Liver (tissue), 9 donors: ENCODE data around the gene ADAMTS3. TPM values are rescaled to one million over a fixed set of nuclear protein-coding genes. Genes with fewer than 3 reads are reported as not detected.

Experiments used
- DNase-seq: peaks from one replicate; pipeline ENCODE4 v3.0.0-alpha.2; 2017; ENCODE audit warnings: low spot score
- H3K27ac ChIP-seq, 2 donors: one replicate each; pipeline ENCODE4 v1.7.0; 2013; ENCODE audit warnings: inconsistent platforms in 2 of 2, low read length in 2 of 2, control low read depth in 1 of 2, low read depth in 1 of 2, mild to moderate bottlenecking in 1 of 2
- H3K27me3 ChIP-seq, 4 donors: one replicate each; pipeline versions ENCODE4 v1.6.1 to v1.7.0; 2013; ENCODE audit warnings: low read length in 3 of 4, inconsistent platforms in 1 of 4, mild to moderate bottlenecking in 1 of 4, moderate library complexity in 1 of 4; ENCODE audit not compliant: control insufficient read depth in 4 of 4, insufficient read depth in 4 of 4
- H3K36me3 ChIP-seq, 4 donors: one replicate each; pipeline versions ENCODE4 v1.6.1 to v1.7.0; 2013; ENCODE audit warnings: low read length in 3 of 4, mild to moderate bottlenecking in 3 of 4, low read depth in 1 of 4, moderate library complexity in 1 of 4; ENCODE audit not compliant: control insufficient read depth in 4 of 4, insufficient read depth in 3 of 4
- H3K4me1 ChIP-seq, 4 donors: one replicate each; pipeline versions ENCODE4 v1.6.1 to v1.7.0; 2013; ENCODE audit warnings: low read length in 3 of 4, mild to moderate bottlenecking in 3 of 4, moderate library complexity in 1 of 4; ENCODE audit not compliant: control insufficient read depth in 4 of 4, insufficient read depth in 4 of 4
- H3K4me3 ChIP-seq, 3 donors: one replicate each; pipeline versions ENCODE4 v1.6.1 to v1.7.0; 2013; ENCODE audit warnings: low read length in 3 of 3, control low read depth in 1 of 3, low read depth in 1 of 3, mild to moderate bottlenecking in 1 of 3
- H3K9ac ChIP-seq, 2 donors: one replicate each; pipeline ENCODE4 v1.7.0; 2013; ENCODE audit warnings: low read length in 2 of 2, mild to moderate bottlenecking in 2 of 2, moderate library complexity in 2 of 2, control low read depth in 1 of 2, low read depth in 1 of 2
- H3K9me3 ChIP-seq, 4 donors: one replicate each; pipeline versions ENCODE4 v1.6.1 to v1.7.0; 2013; ENCODE audit warnings: low read length in 3 of 4; ENCODE audit not compliant: control insufficient read depth in 4 of 4
- ATF3 ChIP-seq: IDR thresholded peaks from 2 replicates; pipeline ENCODE4 v1.6.1; 2016; ENCODE audit warnings: antibody characterized with exemption
- EGR1 ChIP-seq, 2 donors: IDR thresholded peaks; 2 replicates each; pipeline ENCODE4 v1.6.1; 2016 to 2018; ENCODE audit warnings: antibody characterized with exemption in 2 of 2, low read depth in 2 of 2
- FOXA1 ChIP-seq: IDR thresholded peaks from 2 replicates; pipeline ENCODE4 v1.6.1; 2016; ENCODE audit warnings: antibody characterized with exemption
- FOXA2 ChIP-seq: IDR thresholded peaks from 2 replicates; pipeline ENCODE4 v1.6.1; 2016; ENCODE audit warnings: antibody characterized with exemption
- GABPA ChIP-seq, 2 donors: IDR thresholded peaks in 1 of 2; conservative IDR thresholded peaks in 1 of 2; 2 replicates each; pipeline ENCODE4 v1.6.1; 2016; ENCODE audit warnings: antibody characterized with exemption in 2 of 2, mild to moderate bottlenecking in 1 of 2, moderate library complexity in 1 of 2
- HNF4A ChIP-seq, 2 donors: conservative IDR thresholded peaks; 2 replicates each; pipeline ENCODE4 v1.6.1; 2016; ENCODE audit warnings: antibody characterized with exemption in 2 of 2, mild to moderate bottlenecking in 2 of 2
- HNF4G ChIP-seq: IDR thresholded peaks from 2 replicates; pipeline ENCODE4 v1.6.1; 2016; ENCODE audit warnings: antibody characterized with exemption
- JUND ChIP-seq, 2 donors: IDR thresholded peaks; 2 replicates each; pipeline ENCODE4 v1.6.1; 2016; ENCODE audit warnings: antibody characterized with exemption in 2 of 2
- MAX ChIP-seq: IDR thresholded peaks from 2 replicates; pipeline ENCODE4 v1.6.1; 2016; ENCODE audit warnings: antibody characterized with exemption
- NR2F2 ChIP-seq: IDR thresholded peaks from 2 replicates; pipeline ENCODE4 v1.6.1; 2016; ENCODE audit warnings: antibody characterized with exemption
- RAD21 ChIP-seq, 2 donors: IDR thresholded peaks; 2 replicates each; pipeline ENCODE4 v1.6.1; 2016; ENCODE audit warnings: antibody characterized with exemption in 2 of 2, mild to moderate bottlenecking in 2 of 2
- RXRA ChIP-seq, 2 donors: IDR thresholded peaks; 2 replicates each; pipeline ENCODE4 v1.6.1; 2017 to 2018; ENCODE audit warnings: antibody characterized with exemption in 2 of 2, mild to moderate bottlenecking in 1 of 2
- SP1 ChIP-seq: IDR thresholded peaks from 2 replicates; pipeline ENCODE4 v1.6.1; 2018; ENCODE audit warnings: antibody characterized with exemption, mild to moderate bottlenecking
- TAF1 ChIP-seq: conservative IDR thresholded peaks from 2 replicates; pipeline ENCODE4 v1.6.1; 2016; ENCODE audit warnings: antibody characterized with exemption, mild to moderate bottlenecking
- YY1 ChIP-seq: IDR thresholded peaks from 2 replicates; pipeline ENCODE4 v1.6.1; 2016; ENCODE audit warnings: antibody characterized with exemption, mild to moderate bottlenecking
- ZBTB33 ChIP-seq: IDR thresholded peaks from 2 replicates; pipeline ENCODE4 v1.6.1; 2016; ENCODE audit warnings: antibody characterized with exemption
- WGBS: extraction: QIAGEN DNeasy Blood & Tissue Kit; methylation state at CpG from one replicate; pipeline ENCODE4 v1.1.7; 2013; 5-methylcytosine and 5-hydroxymethylcytosine counted together
- polyA plus RNA-seq, 2 donors: library from polyadenylated mRNA; stranded (reverse) in 1 of 2; unstranded in 1 of 2; fragments of 200-250 nt in 1 of 2; fragments of >200 nt in 1 of 2; fragmentation: Nextera tagmentation in 1 of 2; extraction: Ambion mirVana in 1 of 2; gene quantifications; one replicate each; pipeline versions ENCODE4 v1.2.1 to v1.2.3, GENCODE V29; 2013 to 2015
- total RNA-seq, 2 donors: library from RNA; depleted of rRNA; stranded (reverse); fragments of >200 nt; gene quantifications; one replicate each; pipeline ENCODE4 v1.2.3, GENCODE V29; 2014
- TF ChIP-seq, protein P1 (sequence below): IDR thresholded peaks from 2 replicates; pipeline ENCODE4 v1.6.1; 2016; ENCODE audit warnings: antibody characterized with exemption, mild to moderate bottlenecking
- TF ChIP-seq, protein P2 (sequence below): fragments of 150-350 bp; IDR thresholded peaks from 2 replicates; pipeline ENCODE4 v1.5.1; 2017; ENCODE audit warnings: improper control_type of control experiment, low read depth, low read length; ENCODE audit not compliant: missing input control
- donor health status: healthy.
- donor health status: healthy.
- donor health status: healthy.
- donor health status: healthy.
- donor health status: healthy.

Gene ADAMTS3
- total and polyA plus RNA-seq, 4 donors = 0.12 to 1.9 (median 0.25) TPM; not detected in 1

DNA sequence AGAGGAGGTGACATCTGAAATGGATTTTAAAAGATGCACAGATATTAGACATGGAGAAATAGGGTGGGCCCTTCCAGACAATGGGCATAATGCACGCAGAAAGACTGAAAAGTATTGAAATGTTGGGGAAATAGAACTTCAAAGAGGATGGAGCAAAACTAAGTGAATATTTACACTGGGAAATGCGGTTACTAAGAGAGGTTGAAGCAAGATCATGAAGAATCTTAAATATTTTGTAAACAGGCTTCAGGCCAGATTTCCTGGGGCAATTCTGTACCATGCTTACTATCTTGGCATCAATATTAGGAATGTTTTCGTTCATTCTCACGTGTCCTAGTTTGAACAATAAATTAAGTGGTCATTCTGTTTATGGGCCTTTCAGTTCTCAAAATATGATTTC, 216.3 kb downstream of the ADAMTS3 start:
- no peak for DNase-seq
- Histone ChIP-seq H3K4me3 (no peak overlapping the region), H3K4me1 (no peaks in the 10 kb centered on the region), H3K9ac (no peak overlapping the region), H3K27me3 (no peaks in the 10 kb centered on the region), H3K27ac (no peak overlapping the region), H3K9me3 (no peaks in the 10 kb centered on the region), H3K36me3 (no peaks in the 10 kb centered on the region)
- 84% methylated on average over 4 of the region's 4 CpGs for WGBS
- TF ChIP-seq SP1 (no peak), RXRA (IDR thresholded peaks at IDR 0.05) (no peak), RAD21 (IDR thresholded peaks at IDR 0.05) (no peak), HNF4G (no peak), NR2F2 (no peak), ZBTB33 (no peak), ATF3 (no peak), JUND (IDR thresholded peaks at IDR 0.05) (no peak), GABPA (IDR thresholded peaks at IDR 0.05 in 1 of 2, conservative IDR thresholded peaks at IDR 0.05 in 1 of 2) (no peak), TAF1 (no peak), EGR1 (IDR thresholded peaks at IDR 0.05; ENCODE audit: low read depth in 2 of 2) (no peak), MAX (no peak), FOXA1 (no peak), HNF4A (conservative IDR thresholded peaks at IDR 0.05) (no peak), YY1 (no peak), FOXA2 (no peak)
- TF ChIP-seq, protein P1, sequence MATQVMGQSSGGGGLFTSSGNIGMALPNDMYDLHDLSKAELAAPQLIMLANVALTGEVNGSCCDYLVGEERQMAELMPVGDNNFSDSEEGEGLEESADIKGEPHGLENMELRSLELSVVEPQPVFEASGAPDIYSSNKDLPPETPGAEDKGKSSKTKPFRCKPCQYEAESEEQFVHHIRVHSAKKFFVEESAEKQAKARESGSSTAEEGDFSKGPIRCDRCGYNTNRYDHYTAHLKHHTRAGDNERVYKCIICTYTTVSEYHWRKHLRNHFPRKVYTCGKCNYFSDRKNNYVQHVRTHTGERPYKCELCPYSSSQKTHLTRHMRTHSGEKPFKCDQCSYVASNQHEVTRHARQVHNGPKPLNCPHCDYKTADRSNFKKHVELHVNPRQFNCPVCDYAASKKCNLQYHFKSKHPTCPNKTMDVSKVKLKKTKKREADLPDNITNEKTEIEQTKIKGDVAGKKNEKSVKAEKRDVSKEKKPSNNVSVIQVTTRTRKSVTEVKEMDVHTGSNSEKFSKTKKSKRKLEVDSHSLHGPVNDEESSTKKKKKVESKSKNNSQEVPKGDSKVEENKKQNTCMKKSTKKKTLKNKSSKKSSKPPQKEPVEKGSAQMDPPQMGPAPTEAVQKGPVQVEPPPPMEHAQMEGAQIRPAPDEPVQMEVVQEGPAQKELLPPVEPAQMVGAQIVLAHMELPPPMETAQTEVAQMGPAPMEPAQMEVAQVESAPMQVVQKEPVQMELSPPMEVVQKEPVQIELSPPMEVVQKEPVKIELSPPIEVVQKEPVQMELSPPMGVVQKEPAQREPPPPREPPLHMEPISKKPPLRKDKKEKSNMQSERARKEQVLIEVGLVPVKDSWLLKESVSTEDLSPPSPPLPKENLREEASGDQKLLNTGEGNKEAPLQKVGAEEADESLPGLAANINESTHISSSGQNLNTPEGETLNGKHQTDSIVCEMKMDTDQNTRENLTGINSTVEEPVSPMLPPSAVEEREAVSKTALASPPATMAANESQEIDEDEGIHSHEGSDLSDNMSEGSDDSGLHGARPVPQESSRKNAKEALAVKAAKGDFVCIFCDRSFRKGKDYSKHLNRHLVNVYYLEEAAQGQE = no peak
- TF ChIP-seq, protein P2, sequence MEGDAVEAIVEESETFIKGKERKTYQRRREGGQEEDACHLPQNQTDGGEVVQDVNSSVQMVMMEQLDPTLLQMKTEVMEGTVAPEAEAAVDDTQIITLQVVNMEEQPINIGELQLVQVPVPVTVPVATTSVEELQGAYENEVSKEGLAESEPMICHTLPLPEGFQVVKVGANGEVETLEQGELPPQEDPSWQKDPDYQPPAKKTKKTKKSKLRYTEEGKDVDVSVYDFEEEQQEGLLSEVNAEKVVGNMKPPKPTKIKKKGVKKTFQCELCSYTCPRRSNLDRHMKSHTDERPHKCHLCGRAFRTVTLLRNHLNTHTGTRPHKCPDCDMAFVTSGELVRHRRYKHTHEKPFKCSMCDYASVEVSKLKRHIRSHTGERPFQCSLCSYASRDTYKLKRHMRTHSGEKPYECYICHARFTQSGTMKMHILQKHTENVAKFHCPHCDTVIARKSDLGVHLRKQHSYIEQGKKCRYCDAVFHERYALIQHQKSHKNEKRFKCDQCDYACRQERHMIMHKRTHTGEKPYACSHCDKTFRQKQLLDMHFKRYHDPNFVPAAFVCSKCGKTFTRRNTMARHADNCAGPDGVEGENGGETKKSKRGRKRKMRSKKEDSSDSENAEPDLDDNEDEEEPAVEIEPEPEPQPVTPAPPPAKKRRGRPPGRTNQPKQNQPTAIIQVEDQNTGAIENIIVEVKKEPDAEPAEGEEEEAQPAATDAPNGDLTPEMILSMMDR = no peak

GRCh38 chr4:72351521-72351920, 217.5 kb downstream of the ADAMTS3 start:
- 72% methylated on average over 2 of the region's 2 CpGs for WGBS
- no peak overlapping the region for H3K9ac ChIP-seq
- H3K9me3 ChIP-seq = no peaks in the 10 kb centered on the region
- no peaks in the 10 kb centered on the region for H3K4me1 ChIP-seq
- H3K27me3 ChIP-seq = peaks cover 0 to 2% (median 0%) of the 10 kb centered on the region in 4 donors
- DNase-seq = no peak
- H3K36me3 ChIP-seq = no peaks in the 10 kb centered on the region
- H3K27ac ChIP-seq = no peak overlapping the region
- no peak overlapping the region for H3K4me3 ChIP-seq
- TF ChIP-seq FOXA1 (no peak), RXRA (IDR thresholded peaks at IDR 0.05) (no peak), FOXA2 (no peak), HNF4G (no peak), ATF3 (no peak), HNF4A (conservative IDR thresholded peaks at IDR 0.05) (no peak), NR2F2 (no peak), MAX (no peak), TAF1 (no peak), YY1 (no peak)
- TF ChIP-seq, protein P2 = no peak
